ENCODE measurements around the gene CWF19L1.

- TF ChIP-seq POLR2A (IDR thresholded peaks at IDR 0.05) (no peak), CTCF (IDR thresholded peaks at IDR 0.05) (no peak)
Measured at GRCh38 chr10:100291356-100291755, 23.9 kb upstream of the CWF19L1 start.
